Measurements from ENCODE around the gene TOX2. TPM values are rescaled to one million over a fixed set of nuclear protein-coding genes. Genes with fewer than 3 reads are reported as not detected.

Gene TOX2
- total RNA-seq, 5 donors from 2014 or later (not counting 1 experiment from before 2014, with no cell fraction given), result 0.38 to 3.0 (median 1.6) TPM

GRCh38 chr20:43913291-43914025 lies 1.2 kb upstream of the TOX2 start:
- H3K27ac ChIP-seq (ENCODE audit: low read length), result no peak overlapping the region
- DNase-seq, result no peak
- ChIA-PET POLR2A (interaction anchor here in 1 of 2 donors (0.7 kb wide), 1 partner anchor 677 kb away, joined by 4 read pairs; no protein-coding TSS in a partner anchor), CTCF (no interaction called here)
- H3K4me3 ChIP-seq (ENCODE audit: control insufficient read depth in 1 of 2, extremely low read depth in 1 of 2, low read length in 1 of 2), result no peak overlapping the region
- no peaks in the 10 kb centered on the region for H3K36me3 Mint-ChIP-seq
- peaks cover 31 to 47% of the 10 kb centered on the region in 2 donors for H3K27me3 Mint-ChIP-seq
- no peak for ATAC-seq (replicated peaks in 1 of 4)
- H3K4me3 Mint-ChIP-seq, result peak overlapping the region; percentile 66 to 74 (median 73)
- 96% methylated on average over 2 of the region's 3 CpGs for WGBS (ENCODE audit: insufficient coverage)
- no peaks in the 10 kb centered on the region for H3K9me3 ChIP-seq
- peaks cover 4 to 43% of the 10 kb centered on the region in 2 experiments for H3K27me3 ChIP-seq (replicated peaks in 1 of 2; ENCODE audit: control insufficient read depth in 2 of 2, extremely low read depth in 1 of 2, insufficient read depth in 2 of 2, low read length in 1 of 2)
- H3K9me3 Mint-ChIP-seq, result peaks cover 0 to 16% (median 2%) of the 10 kb centered on the region in 3 donors
- peaks cover 4 to 29% of the 10 kb centered on the region in 2 experiments for H3K4me1 ChIP-seq (ENCODE audit: control insufficient read depth in 1 of 2, extremely low read depth in 1 of 2, insufficient read depth in 2 of 2, low read length in 2 of 2)
- no peaks in the 10 kb centered on the region for H3K36me3 ChIP-seq (ENCODE audit: control insufficient read depth in 2 of 2, extremely low read depth in 1 of 2, insufficient read depth in 1 of 2, low read length in 1 of 2)
- H3K4me1 Mint-ChIP-seq, result peaks cover 23 to 25% (median 23%) of the 10 kb centered on the region in 3 donors
- peak overlapping the region in 1 of 2 donors; percentile 12 for H3K27ac Mint-ChIP-seq

GRCh38 chr20:43915211-43916072 lies 790 bp downstream of the TOX2 start:
- 1% methylated on average over 64 of the region's 66 CpGs for WGBS (ENCODE audit: insufficient coverage)
- Histone ChIP-seq H3K4me3 (ENCODE audit: control insufficient read depth in 1 of 2, extremely low read depth in 1 of 2, low read length in 1 of 2) (peak overlapping the region; percentile 46 to 57), H3K27ac (ENCODE audit: low read length) (no peak overlapping the region), H3K36me3 (ENCODE audit: control insufficient read depth in 2 of 2, extremely low read depth in 1 of 2, insufficient read depth in 1 of 2, low read length in 1 of 2) (no peaks in the 10 kb centered on the region), H3K9me3 (no peaks in the 10 kb centered on the region), H3K4me1 (ENCODE audit: control insufficient read depth in 1 of 2, extremely low read depth in 1 of 2, insufficient read depth in 2 of 2, low read length in 2 of 2) (peaks cover 4 to 29% of the 10 kb centered on the region in 2 experiments), H3K27me3 (replicated peaks in 1 of 2; ENCODE audit: control insufficient read depth in 2 of 2, extremely low read depth in 1 of 2, insufficient read depth in 2 of 2, low read length in 1 of 2) (peaks cover 4 to 49% of the 10 kb centered on the region in 2 experiments)
- ATAC-seq (replicated peaks in 1 of 4) (peak; percentile 29 to 43 (median 35)), DNase-seq (peak in 26 of 35 experiments; percentile 12 to 49 (median 25))
- peaks cover 36 to 46% of the 10 kb centered on the region in 2 donors for H3K27me3 Mint-ChIP-seq
- peak overlapping the region in 1 of 2 donors; percentile 29 for H3K27ac Mint-ChIP-seq
- ChIA-PET CTCF (no interaction called here), POLR2A (no interaction called here)
- peaks cover 23 to 24% (median 23%) of the 10 kb centered on the region in 3 donors for H3K4me1 Mint-ChIP-seq
- peaks cover 0 to 15% (median 0%) of the 10 kb centered on the region in 3 donors for H3K9me3 Mint-ChIP-seq
- H3K4me3 Mint-ChIP-seq, result peak overlapping the region; percentile 82 to 90 (median 89)
- no peaks in the 10 kb centered on the region for H3K36me3 Mint-ChIP-seq

GRCh38 chr20:43916073-43916880 lies 1.6 kb downstream of the TOX2 start:
- Histone ChIP-seq H3K9me3 (no peaks in the 10 kb centered on the region), H3K4me1 (ENCODE audit: control insufficient read depth in 1 of 2, extremely low read depth in 1 of 2, insufficient read depth in 2 of 2, low read length in 2 of 2) (peaks cover 4 to 34% of the 10 kb centered on the region in 2 experiments), H3K4me3 (ENCODE audit: control insufficient read depth in 1 of 2, extremely low read depth in 1 of 2, low read length in 1 of 2) (peak overlapping the region; percentile 46 to 57), H3K27ac (ENCODE audit: low read length) (no peak overlapping the region), H3K27me3 (replicated peaks in 1 of 2; ENCODE audit: control insufficient read depth in 2 of 2, extremely low read depth in 1 of 2, insufficient read depth in 2 of 2, low read length in 1 of 2) (peaks cover 4 to 55% of the 10 kb centered on the region in 2 experiments), H3K36me3 (ENCODE audit: control insufficient read depth in 2 of 2, extremely low read depth in 1 of 2, insufficient read depth in 1 of 2, low read length in 1 of 2) (no peaks in the 10 kb centered on the region)
- Mint-ChIP-seq H3K36me3 (no peaks in the 10 kb centered on the region), H3K9me3 (peaks cover 0 to 15% (median 0%) of the 10 kb centered on the region in 3 donors), H3K4me1 (peaks cover 21 to 24% (median 24%) of the 10 kb centered on the region in 3 donors), H3K27ac (peak overlapping the region in 1 of 2 donors; percentile 36), H3K4me3 (peak overlapping the region; percentile 82 to 90 (median 89)), H3K27me3 (peaks cover 36 to 44% of the 10 kb centered on the region in 2 donors)
- peak in 1 of 35 experiments; percentile 14 for DNase-seq
- ATAC-seq (replicated peaks in 1 of 4), result peak in 1 of 4 experiments; percentile 6
- ChIA-PET POLR2A (no interaction called here), CTCF (no interaction called here)
- WGBS (ENCODE audit: insufficient coverage), result 8% methylated on average over 39 of the region's 50 CpGs

- peak overlapping the region; percentile 56 to 89 (median 58) for H3K4me3 Mint-ChIP-seq
- peak in 1 of 35 experiments; percentile 18 for DNase-seq
- peaks cover 0 to 12% (median 0%) of the 10 kb centered on the region in 3 donors for H3K9me3 Mint-ChIP-seq
- CTCF ChIA-PET, result no interaction called here
- Histone ChIP-seq H3K4me3 (ENCODE audit: control insufficient read depth in 1 of 2, extremely low read depth in 1 of 2, low read length in 1 of 2) (no peak overlapping the region), H3K27me3 (replicated peaks in 1 of 2; ENCODE audit: control insufficient read depth in 2 of 2, extremely low read depth in 1 of 2, insufficient read depth in 2 of 2, low read length in 1 of 2) (peaks cover 4 to 55% of the 10 kb centered on the region in 2 experiments), H3K4me1 (ENCODE audit: control insufficient read depth in 1 of 2, extremely low read depth in 1 of 2, insufficient read depth in 2 of 2, low read length in 2 of 2) (peaks cover 6 to 41% of the 10 kb centered on the region in 2 experiments), H3K36me3 (ENCODE audit: control insufficient read depth in 2 of 2, extremely low read depth in 1 of 2, insufficient read depth in 1 of 2, low read length in 1 of 2) (no peaks in the 10 kb centered on the region), H3K9me3 (no peaks in the 10 kb centered on the region), H3K27ac (ENCODE audit: low read length) (no peak overlapping the region)
- H3K36me3 Mint-ChIP-seq, result no peaks in the 10 kb centered on the region
- H3K27ac Mint-ChIP-seq, result no peak overlapping the region
- POLR2A ChIA-PET, result no interaction called here
- ATAC-seq (replicated peaks in 1 of 4), result no peak
- peaks cover 39 to 47% of the 10 kb centered on the region in 2 donors for H3K27me3 Mint-ChIP-seq
- WGBS (ENCODE audit: insufficient coverage), result 28% methylated on average over 9 of the region's 9 CpGs
- H3K4me1 Mint-ChIP-seq, result peaks cover 27 to 31% (median 30%) of the 10 kb centered on the region in 3 donors
These were observed 2.3 kb downstream of the TOX2 start for GRCh38 chr20:43916881-43917371.

- ATAC-seq (replicated peaks in 1 of 4) (no peak), DNase-seq (no peak)
- H3K9me3 ChIP-seq, result no peaks in the 10 kb centered on the region
- peaks cover 2 to 58% of the 10 kb centered on the region in 2 experiments for H3K27me3 ChIP-seq (replicated peaks in 1 of 2; ENCODE audit: control insufficient read depth in 2 of 2, extremely low read depth in 1 of 2, insufficient read depth in 2 of 2, low read length in 1 of 2)
- H3K4me1 ChIP-seq (ENCODE audit: control insufficient read depth in 1 of 2, extremely low read depth in 1 of 2, insufficient read depth in 2 of 2, low read length in 2 of 2), result peaks cover 10 to 41% of the 10 kb centered on the region in 2 experiments
- no peak overlapping the region for H3K4me3 ChIP-seq (ENCODE audit: control insufficient read depth in 1 of 2, extremely low read depth in 1 of 2, low read length in 1 of 2)
- Mint-ChIP-seq H3K4me1 (peaks cover 31 to 34% (median 33%) of the 10 kb centered on the region in 3 donors), H3K27ac (no peak overlapping the region), H3K27me3 (peaks cover 41 to 45% of the 10 kb centered on the region in 2 donors), H3K9me3 (peaks cover 0 to 7% (median 0%) of the 10 kb centered on the region in 3 donors), H3K4me3 (peak overlapping the region in 1 of 3 donors; percentile 89), H3K36me3 (no peaks in the 10 kb centered on the region)
- H3K36me3 ChIP-seq (ENCODE audit: control insufficient read depth in 2 of 2, extremely low read depth in 1 of 2, insufficient read depth in 1 of 2, low read length in 1 of 2), result no peaks in the 10 kb centered on the region
- CTCF ChIA-PET, result no interaction called here
- 97% methylated on average over 3 of the region's 9 CpGs for WGBS (ENCODE audit: insufficient coverage)
- no peak overlapping the region for H3K27ac ChIP-seq (ENCODE audit: low read length)
- POLR2A ChIA-PET, result no interaction called here
These were observed 2.7 kb downstream of the TOX2 start for GRCh38 chr20:43917380-43917779.
